Measurements from ENCODE around the gene NSL1.
"Not testable (repeated sequence)": the region's sequence is repeated elsewhere in the genome, so short reads cannot be mapped to it uniquely, and the experiment has no call there.

The NSL1 gene

GRCh38 chr1:212782422-212783154 lies 9.0 kb downstream of the NSL1 start:
- DNase-seq = peak; percentile 51

DNA sequence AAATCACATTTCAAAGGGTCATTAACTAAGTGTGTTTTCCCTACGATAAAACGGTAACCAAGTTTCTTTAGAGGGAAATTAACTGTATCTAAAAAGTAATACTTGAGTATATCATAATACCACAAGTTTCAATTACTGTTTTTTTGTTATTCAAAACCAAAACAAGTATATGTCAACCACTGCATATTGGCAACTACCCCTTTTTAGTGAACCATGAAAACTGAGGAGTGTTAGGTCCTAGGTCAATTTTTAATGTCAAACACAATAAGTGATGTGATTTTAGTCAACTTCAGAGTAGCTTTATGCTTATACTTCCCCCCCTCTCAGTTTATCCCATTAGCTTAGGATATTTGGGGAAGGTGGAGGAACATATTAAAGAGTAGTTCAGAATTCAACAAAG lies 10.4 kb downstream of the NSL1 start:
- DNase-seq = no peak

- no peak for DNase-seq
Measured at GRCh38 chr1:212780759-212781158, 10.8 kb downstream of the NSL1 start.

GRCh38 chr1:212779086-212779485 lies 12.5 kb downstream of the NSL1 start:
- not testable (repeated sequence) for DNase-seq

- no peak for DNase-seq
Measured at GRCh38 chr1:212777151-212777550, 14.4 kb downstream of the NSL1 start.

- DNase-seq = no peak
Measured at GRCh38 chr1:212775241-212775640, 16.3 kb downstream of the NSL1 start.

DNA sequence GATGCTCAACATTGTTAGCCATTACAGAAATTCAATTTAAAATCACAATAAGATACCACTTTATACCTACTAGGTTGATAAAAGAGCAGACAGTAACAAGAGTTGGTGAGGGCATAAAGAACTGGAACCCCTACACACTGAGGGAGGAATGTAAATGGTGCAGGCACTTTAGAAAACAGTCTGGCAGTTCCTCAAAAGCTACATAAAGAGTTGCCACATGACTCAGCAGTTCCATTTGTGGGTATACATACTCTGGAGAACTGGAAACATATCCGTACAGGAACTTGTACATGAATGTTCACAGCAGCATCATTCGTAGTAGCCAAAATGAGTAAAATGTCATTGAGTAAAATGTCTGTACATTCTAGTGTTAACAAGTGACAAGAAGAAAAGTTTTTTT lies 17.0 kb downstream of the NSL1 start:
- DNase-seq = no peak

- no peak for DNase-seq
Measured at GRCh38 chr1:212773011-212773410, 18.6 kb downstream of the NSL1 start.

DNA sequence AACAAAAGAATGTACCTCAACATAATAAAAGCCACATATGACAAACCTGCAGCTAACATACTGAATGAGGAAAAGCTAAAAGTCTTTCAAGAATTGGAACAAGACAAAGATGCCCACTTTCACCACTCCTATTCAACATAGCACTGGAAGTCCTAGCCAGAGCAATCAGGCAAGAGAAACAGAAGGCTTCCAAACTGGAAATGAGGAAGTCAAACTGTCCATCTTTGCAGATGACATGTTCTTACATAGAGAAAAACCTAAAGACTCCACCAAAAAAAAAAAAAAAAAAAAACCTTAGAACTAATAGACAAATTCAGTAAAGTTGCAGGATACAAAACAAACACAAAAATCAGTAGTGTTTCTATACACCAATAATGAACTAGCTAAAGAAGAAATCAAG lies 20.2 kb downstream of the NSL1 start:
- DNase-seq = no peak

GRCh38 chr1:212769459-212770167 lies 22.0 kb downstream of the NSL1 start:
- no peak for DNase-seq

DNA sequence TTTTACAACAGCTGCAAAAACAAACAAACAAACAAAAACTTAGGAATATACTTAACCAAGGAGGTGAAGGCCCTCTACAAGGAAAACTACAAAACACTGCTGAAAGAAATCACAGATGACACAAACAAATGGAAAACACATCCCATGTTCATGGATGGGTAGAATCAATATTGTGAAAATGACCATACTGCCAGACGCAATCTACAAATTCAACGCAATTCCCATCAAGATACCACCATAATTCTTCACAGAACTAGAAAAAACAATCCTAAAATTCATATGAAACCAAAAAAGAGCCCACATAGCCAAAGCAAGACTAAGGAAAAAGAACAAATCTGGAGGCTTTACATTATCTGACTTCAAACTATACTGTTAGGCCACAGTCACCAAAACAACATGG lies 24.8 kb downstream of the NSL1 start:
- not testable (repeated sequence) for DNase-seq

GRCh38 chr1:212764718-212765281 lies 26.8 kb downstream of the NSL1 start:
- DNase-seq = not testable (repeated sequence)

GRCh38 chr1:212762839-212763238 lies 28.7 kb downstream of the NSL1 start:
- DNase-seq = no peak

DNA sequence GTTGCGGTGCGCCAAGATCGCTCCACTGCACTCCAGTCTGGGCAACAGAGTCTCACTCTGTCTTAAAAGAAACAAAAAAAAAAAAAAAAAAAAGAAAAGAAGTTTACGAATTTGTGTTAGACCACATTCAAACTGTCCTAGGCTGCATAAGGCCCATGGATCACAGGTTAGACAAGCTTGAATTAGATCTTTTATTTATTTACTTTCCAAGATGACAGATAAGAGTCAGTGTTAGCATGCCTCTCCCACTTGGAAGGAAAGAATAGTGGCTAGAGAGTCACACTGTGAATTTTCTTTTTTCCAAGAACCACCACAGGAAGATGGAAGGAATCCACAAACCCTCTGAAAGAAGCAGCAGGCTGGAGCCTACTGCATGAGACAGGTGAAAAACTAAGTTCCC lies 29.3 kb downstream of the NSL1 start:
- no peak for DNase-seq

DNA sequence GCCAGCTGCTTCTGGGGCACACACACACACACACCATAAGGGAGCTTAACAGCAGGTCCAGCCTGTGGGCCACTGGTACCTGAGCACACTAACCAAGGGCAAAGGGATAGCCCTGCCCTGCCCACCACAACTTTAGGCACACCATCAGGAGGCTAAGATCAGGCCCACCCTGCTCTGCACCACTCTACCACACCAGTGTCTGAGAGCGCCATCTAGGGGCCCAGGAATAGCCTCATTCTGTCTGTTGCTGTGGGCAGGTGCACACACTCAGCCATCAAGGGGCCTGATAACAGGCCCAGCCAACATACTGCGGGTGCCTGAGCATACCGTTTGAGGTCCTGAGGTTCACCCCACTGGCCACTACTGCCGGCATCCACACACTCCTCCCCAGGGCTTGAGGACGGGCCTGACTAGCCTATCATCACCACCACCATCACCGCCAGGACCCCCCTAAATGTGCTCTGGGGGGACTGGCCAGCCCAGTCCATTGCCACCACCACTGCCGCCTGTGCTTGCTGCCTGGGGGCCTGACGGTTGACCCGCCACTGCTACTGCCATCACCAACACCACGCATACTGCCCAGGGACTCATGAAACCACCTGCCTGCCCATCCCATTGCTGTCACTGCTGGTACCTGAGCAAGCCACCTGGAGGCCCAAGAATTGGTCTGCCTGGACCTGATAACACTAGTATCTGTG lies 31.3 kb downstream of the NSL1 start:
- no peak for DNase-seq

- no peak for DNase-seq
Measured at GRCh38 chr1:212759683-212760082, 31.9 kb downstream of the NSL1 start.

GRCh38 chr1:212754680-212755079 lies 36.9 kb downstream of the NSL1 start:
- no peak for DNase-seq

DNA sequence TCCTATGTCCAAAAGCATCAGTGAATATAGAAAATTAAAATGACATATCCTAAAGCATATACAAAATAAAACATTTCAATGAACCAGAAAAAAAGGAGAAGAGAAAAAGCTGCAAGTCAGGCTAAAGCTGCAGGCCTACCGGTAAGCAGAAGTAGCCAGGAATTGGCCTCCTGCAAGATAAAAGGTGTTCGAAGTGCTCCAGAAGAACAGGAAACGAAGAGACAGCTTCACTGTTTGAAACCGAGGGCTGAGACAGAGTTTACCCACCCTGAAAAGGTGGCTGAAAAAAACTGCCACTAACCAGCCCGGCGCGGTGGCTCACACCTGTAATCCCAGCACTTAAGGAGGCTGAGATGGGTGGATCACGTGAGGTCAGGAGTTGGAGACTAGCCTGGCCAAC lies 37.4 kb downstream of the NSL1 start:
- DNase-seq = no peak

DNA sequence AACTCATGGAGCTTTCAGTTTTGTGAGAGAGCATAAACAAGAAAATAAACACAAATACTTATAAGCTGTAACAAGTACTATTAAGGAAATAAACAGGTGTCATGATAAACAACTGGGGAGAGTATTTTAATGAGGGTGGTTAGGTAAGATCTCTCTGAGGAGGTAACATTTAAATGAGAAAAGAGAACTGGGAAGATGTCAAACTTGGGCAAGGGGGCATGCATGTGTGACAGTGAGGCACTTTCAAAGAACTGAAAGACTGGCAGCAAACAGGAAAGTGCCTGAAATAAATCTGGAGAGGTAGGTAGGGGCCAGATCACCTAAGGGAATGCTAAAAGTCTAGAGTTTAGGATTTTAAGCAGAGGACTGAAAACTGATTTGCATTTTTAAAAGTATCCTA lies 37.8 kb downstream of the NSL1 start:
- DNase-seq = no peak

DNA sequence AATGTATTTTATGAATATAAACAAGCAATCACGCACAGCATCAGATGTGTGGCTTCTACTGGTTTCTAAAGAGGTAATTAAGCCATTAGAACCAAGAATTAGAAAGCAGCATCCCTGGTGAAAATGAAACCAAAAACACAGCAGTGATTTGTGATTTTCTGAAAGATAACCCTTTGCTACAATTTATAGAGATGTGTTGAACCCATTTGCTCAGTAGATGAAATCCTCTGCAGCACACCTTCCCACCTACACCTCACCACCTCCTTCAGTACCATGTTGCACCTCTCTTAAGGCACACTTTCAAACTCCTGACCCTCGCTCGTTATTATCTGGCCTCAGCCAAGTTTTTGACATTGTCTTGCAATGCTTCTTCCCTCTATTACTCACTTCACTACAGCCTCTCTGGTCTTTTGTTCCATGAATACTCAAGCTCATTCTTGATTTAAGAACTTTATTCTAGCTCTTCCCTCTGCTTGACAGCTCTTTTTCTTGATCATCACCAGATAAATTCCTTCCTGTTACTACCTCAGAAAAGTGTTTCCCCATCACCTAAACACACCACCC lies 38.6 kb downstream of the NSL1 start:
- no peak for DNase-seq

DNA sequence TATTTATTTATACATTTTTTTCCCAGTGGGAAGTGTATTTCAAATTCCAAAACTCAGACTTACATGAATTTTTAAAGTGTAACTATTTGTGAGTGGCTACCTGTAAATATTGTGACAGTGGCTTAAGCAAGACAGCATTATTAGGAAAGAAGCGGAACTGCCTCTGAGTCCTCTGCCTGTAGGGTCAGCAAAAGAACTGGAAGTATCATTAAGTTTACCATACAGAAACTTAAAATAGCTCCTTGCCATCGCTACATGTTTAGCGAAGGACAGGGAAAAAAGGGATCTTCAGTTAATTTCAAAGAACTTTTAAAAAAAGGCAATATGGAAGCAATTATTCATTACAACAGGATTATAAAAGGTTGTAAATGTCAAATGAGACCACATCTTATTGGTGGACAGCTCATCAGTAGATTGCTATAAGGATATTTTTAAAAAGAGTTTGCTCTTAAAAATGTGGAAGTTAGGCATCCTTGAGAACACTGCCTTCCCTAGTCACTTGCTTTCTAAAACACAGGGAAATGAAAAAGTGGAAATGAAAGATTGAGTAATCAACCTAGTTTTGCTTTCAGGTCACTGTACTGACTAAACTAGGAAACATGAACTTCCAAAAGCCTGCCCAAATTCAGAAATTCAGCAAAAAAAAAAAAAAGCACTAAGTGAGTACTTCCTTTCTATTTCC lies 39.2 kb downstream of the NSL1 start:
- no peak for DNase-seq

DNA sequence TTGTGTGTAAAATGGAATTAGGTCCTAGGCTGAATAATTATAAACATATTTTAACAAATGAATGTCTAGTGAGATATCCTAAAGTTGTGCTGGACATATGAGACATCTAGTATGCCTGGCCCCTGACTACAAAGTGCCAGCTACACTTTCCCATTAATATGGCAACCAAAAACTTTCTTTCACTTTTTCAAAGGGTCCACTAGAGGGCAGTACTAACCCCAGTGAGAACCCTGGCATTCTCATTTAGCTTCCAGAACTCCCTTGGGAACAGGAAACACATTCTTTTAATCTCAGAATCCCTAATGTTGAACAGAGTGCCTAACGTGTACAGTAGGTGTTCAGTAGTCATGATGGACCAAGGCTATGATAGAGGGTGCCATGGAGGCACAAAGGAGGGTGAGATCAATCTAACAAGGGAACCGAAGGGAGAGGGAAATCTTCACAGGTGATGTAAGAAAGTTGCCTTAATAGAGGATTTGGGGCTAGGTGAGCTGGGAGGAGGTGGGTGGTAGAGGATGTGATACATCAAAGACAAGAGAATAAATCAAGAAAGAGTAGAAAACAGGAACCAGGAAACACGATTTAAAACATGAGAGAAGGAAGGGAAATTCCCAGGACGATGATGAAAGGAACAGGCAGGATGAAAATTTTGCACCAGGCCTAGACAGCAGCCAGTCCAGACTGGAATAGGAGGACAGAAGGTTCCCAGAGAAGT lies 41.6 kb downstream of the NSL1 start:
- DNase-seq = peak; percentile 42

Data from NCI-H1694 (cell line).